ENCODE data around the gene APLP2.
"Not testable (repeated sequence)": the region's sequence is repeated elsewhere in the genome, so short reads cannot be mapped to it uniquely, and the experiment has no call there.

The APLP2 gene

DNA sequence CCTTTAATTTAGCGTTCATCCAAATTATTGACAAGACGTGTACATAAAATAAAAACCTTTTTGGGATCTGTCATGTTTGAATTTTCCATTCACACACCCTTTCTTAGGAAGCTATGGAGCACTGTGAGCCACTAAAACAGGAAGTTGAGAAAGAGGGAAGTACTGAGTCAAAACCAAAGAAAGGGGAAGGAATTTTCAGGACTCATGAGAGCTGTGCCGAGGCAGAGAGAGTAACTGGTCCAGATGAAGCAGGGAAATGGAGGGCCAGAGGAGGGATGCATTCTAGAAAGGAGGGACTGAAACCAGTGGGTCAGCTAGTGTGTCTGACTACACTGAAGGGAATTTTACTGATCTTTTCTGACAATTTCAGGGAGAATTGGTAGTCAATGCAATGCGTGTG, 24.9 kb downstream of the APLP2 start:
- DNase-seq = no peak

DNA sequence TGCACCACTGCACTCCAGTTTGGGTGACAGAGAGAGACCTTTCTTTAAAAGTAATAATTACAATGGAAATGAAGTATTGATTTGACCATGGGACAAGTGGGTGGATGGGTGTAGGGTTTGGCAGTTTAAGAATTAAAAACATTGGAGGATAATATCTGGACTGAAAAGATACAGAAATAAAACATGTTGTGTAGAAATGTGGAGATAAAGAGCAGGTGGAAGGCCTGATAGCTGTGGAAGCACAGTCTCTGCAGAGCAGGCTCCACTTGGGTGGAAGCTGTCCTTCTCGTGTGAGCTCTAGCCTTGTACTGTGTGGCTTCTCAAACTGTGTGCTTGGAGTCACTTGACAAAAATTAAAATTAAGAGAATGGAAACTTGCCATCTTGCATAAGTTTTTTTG, 25.6 kb downstream of the APLP2 start:
- DNase-seq = no peak

DNA sequence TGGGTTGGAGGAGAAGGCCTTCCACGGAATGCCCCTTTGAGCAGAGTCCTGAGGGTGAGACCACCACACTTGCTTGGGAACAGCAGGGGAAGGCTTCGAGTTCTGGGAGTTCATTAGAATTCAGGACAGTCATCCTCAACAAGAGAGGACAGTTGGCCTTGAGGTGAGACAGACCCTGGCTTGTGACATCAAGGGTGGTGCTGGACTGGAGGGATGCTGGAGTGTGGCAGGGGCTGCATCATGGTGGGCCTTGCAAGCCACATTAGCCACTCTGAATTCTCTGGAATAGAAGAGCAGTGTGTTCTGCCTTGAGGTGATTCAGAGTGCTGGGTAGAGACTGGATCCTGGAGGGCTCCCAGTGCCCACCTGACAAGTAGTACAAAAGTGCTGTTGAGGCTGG, 26.3 kb downstream of the APLP2 start:
- no peak for DNase-seq

DNA sequence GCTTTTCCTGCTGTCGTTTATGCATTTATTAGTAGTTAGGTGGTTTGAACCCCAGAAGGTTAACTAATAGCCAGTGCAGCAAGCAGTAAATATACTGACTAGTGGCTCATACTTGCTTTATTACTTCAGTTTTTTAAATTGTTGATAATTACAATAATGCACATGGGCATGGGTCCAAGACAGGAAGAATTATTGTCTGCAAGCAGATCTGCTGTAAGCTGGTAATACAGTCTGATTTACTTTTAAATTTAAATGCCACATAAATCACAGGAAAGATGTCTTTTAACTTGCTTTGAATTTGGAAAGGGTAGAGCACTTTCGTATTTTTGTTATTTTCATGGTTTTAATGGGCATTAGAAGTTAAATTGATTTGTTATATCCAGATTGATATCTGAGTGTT, 27.1 kb downstream of the APLP2 start:
- no peak for DNase-seq

DNA sequence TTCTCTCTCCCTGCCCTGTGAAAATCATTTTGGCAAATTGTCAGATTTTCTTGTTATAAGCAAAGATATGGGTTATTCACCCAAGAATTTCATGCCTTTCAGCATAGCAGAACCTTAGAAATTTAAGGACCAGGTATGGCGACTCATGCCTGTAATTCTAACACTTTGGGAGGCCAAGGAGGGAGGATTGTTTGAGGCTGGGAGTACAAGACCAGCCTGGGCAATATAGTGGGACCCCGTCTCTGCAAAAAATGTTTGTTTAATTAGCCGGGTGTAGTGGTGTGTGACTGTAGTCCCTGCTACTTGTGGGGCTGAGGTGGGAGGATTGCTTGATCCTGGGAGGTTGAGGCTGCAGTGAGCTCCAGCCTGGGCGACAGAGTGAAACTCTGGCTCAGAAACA, 27.6 kb downstream of the APLP2 start:
- DNase-seq = no peak

DNA sequence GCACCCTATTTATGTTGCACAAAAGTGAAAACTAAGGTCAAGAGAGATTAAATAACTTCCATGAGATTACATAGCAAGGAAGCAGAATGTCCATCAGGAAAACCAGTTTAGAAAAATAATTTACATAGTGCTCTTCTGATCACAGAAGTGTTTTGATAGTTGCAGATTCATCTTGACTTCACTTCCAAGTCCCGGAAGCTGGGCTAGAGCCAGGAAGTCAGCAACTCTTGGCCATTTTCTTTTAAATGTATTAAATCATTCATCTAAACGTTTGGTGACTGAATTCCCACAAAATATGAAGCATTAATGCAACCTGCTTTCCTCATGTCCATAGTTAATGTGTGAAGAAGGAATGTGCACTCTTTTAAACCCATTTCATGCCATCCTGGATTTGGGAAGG, 29.7 kb downstream of the APLP2 start:
- no peak for DNase-seq

DNA sequence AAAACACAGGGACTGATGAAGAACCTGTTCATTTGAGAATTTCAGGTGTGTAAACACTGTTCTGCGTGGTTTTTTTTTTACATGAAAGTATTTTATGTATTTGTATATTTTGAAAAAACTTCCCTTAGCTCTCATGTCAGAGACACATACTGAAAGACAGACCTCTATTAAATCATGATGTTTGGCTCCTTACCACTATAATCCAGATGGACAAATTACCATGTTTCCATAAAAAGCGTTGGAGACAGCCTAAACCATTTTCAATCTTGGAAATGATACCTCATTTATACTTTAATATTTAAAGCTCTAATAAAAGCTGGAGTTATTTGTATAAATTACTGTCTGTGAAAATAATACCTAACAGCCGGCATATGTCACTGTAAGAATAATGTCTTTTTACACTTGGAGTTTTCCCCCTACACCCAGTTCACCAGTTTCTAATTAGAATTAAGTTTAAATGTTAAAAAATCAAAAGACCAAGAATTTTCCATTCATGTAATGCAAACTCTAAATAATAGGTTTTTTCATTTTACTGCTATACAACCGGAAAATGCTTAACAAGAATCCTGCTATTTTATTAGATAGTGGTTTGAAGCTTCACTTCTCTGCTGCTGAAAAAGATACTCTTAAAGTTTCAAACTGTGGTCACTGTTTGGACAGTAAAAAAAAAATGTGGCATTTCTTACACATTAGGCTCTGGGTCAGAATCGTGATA, 30.8 kb downstream of the APLP2 start:
- DNase-seq = no peak

DNA sequence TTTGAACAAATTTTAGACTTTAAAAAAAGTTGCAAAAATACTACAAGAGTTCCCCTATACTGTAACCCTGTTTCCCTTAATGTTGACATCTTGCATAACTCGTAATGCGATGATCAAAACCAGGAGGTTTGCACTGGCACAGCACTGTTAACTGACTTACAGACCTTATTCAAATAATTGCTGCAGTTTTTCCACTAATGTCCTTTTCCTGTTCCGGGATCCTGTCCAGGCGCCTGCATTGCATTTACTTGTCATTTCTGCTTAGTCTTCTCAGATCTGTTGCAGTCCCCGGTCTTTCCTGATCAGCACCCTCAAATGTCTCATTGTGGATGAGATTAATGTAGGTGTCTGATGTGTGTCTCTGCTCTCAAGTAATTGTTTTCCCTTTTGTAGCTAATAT, 32.0 kb downstream of the APLP2 start:
- DNase-seq = no peak

DNA sequence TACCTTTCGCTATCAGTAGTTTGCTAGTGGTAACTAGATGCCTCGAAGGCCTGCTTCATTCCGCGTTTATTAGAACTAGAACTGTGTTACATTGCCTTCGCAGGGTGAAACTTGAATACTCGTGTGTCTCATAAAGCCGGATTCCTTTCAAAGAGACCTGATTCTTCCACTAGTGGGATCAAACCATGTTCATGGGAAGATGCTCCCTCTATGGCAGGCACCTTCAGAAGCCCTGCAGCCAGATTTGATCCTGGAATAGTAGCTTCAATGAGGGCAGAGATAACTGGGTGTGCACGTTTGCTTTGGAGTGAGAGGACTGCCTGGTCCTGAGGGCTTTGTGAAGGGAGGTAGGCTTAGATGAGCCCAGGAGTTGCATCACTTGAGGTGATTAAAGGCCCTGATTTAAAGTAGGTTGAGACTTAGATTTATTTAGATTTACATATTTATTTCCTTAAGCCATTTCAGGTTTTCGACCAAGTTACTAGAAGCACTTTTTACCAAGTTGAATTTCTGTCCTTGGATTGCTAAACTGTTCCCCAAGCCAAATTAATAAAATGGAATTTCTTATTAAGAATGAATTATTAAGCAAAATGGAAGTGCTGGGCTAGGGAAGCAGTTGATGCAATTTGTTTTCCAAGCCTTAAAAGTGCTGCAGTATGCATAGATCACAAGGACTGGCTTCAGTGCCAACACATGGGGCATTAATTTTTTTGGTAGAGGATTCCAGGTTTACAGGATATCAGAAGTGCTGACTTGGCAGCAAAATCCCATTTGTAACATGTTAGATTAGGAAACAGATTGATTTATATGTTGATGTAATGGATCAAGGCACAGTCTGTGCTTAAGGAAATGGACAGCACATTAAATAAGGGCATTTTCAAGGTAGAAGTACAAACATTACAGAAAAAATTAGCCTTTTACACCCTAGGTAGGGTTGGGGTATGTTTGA, 32.9 kb downstream of the APLP2 start:
- DNase-seq = no peak

DNA sequence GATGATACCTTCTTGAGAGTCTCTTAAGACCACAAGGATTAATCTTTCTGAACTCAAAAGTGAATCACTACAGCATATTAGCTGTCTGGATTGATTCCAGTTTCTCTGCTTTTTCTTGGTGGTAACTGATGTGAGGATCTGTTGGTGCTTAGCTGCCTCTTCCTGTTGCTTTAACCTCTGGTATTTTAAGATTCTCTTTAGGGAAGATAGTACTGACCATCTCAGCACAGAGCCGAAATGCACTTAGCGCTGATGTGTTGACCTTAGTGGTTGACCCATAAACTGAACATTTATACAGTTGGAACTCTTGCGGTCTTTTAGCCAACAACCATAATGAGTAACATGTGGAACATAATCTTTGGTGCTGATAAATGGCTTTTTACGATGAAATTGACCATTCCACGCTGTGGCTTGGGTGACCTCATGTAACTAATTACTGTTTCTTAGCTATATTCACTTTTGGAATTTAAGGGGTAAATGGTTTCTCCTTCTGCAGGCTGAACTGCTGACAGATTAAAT, 33.7 kb downstream of the APLP2 start:
- no peak for DNase-seq

DNA sequence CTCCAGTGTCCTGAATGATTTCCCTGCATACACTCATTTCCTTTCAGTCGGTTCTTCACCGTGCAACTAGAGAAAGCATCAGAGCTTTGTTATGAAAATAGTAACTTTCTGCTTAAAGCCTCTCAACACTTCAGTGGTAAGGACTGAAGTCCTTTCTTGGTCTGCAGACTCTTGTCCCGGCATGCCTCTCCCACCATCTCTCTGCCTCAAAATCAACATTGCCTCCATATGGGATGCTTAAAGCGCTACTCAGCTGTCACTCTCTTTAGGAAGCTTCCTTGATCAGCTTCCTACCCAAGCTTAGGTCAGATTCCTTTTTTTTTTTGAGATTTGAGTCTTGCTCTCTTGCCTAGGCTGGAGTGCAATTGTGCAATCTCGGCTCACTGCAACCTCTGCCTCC, 36.7 kb downstream of the APLP2 start:
- no peak for DNase-seq

DNA sequence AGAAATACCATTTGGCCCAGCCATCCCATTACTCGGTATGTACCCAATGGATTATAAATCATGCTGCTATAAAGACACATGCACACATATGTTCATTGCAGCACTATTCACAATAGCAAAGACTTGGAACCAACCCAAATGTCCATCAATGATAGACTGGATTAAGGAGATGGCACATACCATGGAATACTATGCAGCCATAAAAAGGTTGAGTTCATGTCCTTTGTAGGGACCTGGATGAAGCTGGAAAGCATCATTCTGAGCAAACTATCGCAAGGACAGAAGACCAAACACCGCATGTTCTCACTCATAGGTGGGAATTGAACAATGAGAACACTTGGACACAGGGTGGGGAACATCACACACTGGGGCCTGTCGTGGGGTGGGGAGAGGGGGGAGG, 39.0 kb downstream of the APLP2 start:
- DNase-seq = not testable (repeated sequence)

DNA sequence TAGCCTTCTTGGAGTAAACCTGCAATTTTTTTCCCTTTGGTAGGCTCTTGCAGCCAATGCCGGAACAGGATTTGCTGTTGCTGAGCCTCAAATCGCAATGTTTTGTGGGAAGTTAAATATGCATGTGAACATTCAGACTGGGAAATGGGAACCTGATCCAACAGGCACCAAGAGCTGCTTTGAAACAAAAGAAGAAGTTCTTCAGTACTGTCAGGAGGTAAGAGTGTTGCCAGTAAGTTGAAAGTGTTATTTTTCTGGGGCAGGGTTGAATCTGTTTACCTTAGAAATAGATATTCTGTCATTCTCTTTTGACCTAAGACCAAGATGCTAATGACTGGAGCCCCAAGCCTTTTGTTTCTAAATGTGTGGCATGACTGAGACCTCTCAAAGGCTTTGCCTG, 39.7 kb downstream of the APLP2 start:
- no peak for DNase-seq

DNA sequence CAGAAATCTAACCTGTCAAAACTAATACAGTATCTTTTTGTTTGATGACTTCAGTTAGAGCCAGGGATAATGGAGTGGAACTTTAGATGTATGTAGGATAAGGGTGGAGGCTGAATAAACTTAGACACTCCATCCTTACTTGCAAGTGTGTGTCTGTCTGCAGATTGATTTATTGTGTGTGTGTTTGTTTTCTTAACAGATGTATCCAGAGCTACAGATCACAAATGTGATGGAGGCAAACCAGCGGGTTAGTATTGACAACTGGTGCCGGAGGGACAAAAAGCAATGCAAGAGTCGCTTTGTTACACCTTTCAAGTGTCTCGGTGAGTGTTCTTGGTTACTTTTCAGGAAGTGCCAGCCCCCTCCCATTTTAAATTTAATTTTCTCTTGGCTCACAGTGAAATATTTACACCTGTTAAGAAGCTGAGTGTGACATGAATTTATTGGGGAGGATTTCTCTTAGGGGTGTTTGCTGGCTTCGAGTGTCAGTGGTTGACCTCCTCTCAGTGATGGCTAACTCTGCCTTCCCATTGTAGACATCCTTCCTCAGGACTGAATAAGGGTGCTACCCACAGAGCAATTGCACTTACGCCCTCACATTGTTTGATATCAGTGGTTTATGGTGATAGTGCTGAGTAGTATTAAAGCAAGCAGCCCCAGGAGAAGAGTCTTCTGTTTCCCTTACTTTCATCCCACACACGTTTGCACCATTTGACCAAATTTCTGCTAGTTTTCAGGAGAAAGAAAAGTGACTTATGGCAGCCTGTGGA, 40.8 kb downstream of the APLP2 start:
- no peak for DNase-seq

DNA sequence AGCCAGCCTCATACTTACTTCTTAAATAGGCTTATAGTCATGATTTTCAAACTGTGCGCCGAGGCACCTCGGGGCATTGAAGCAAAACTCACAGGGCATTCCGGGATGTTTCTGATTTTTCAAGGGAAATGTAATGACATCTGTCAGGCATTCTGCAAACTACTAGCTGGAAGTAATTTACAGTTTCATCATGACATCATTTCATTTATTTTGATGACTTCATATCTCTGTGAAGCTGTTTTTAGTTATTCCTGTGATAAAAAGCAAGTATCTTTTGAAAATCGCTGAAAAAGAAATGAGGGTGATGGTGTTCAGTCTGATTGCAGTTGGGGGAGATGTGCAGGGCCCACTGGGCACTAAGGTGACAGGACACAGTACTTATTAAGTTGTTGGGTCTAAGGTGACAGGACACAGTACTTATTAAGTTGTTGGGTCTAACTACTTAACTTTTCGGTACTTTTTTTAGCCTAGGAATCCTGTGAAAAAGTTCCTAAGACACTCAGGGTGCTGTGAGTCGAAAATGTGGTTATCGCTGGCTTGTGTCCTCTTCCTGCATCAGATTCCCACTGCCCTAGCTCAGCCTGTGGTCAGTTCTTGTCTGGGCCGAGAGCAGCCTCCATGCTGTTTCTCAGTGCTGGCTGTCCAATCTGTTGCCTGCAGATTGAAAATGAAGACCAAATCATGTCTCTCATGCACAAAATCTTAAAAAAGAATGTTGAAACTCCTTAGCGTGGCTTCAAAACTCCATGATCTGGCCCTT, 42.6 kb downstream of the APLP2 start:
- DNase-seq = no peak

DNA sequence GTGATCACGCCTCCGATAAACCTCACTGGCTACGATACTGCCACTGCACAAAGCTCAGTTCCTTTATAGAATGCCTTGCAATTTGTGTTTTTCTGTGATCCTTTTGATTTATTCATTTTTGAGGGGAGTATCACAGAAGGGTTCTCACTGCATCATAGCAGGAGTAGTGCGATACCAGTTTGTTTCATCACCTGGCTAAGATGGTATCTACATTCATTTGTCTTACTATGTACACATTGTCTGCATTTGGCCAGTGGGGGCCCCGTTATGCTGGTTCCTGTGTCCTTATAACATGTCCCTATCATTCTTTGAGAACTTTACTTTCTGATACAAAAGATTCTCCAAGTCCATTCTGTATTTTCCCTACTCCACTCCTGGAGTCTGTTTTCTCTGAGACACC, 44.6 kb downstream of the APLP2 start:
- DNase-seq = no peak

DNA sequence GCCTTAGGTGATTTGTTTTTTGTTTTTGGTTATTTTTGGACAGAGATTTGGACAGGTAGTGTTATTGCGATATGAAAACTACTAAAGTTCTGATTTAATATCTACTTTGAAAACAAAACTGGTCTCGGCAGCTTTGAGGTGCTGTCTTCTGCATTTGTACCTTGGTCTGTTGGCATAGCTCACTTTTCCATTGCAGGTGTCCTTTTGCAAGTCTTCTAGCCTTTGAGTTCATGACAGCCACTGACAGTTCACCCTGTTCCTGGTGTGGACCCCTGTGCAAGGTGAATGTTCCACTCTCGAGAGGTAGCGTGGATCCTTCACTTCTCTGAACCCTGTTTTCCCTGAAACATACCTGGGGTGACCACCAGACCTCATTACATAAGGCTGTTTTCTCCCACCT, 45.0 kb downstream of the APLP2 start:
- no peak for DNase-seq

DNA sequence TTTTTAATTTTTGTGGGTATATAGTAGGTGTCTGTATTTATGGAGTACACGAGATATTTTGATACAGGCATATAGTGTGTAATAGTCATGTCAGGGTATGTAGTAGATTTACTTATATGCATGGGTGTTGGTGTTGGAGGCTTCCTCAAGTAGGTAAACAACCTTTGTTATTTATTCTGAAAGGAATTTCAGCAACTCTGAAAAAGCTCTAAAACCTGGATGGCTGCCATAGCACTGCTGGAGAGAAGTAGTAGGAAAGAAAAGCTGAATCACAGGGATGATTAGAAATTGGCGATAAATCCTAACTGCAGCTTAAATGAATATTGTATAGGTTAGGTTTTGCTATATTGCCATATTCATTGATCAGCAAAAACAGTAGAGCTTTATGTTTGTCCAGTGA, 45.5 kb downstream of the APLP2 start:
- no peak for DNase-seq

DNA sequence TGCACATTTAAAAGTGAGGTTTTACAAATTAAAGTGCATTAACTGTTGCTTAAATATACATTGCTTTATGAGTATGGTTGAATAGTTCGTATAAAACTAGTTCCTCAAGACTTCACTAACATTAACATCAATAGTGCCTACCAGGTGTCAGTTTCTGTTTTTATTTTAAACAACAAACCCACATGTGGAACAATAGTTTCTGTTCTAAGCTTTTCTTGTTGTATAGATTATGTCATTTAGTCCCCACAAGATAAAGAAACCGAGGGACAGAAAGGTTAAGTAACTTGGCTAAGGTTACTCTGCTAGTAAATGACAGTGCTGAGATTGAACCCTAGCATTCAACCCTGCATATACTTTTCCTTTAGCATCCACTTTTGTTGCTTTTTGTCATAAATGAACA, 48.5 kb downstream of the APLP2 start:
- peak; percentile 48 for DNase-seq

DNA sequence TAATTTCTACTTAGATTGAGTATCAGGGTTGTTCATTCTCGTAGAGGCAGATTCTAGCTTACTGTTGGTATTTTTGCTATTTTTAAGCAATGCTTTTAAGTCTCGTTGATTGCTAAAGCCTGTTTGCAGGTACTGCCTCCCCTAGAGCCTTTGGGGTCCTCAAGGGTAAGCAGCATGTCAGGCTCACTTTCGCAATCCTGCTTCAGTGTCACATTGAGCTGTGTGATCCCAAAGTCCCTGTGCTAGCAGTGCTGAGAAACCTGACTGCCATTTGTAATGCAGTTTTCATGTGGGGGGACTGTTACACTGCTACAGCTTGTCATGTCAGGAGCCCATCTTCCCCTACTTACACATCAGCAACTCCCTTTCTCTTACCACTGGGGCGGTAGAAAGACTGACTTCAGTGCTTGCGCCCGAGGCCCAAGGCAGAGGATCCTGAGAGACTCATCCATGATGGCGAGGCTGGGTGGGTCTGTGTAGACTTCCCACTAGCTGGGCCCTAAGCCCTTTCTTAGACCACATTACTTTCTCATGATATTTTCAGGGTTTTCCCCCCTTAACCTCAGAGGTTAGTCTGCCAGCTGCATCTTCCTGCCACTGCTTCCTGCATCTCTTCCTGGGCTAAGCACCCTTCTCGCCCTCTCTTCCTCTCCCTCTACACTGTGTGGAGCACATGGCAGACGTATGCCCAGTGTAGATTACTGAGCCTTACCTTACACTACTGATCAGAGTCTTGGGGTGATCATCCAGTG, 49.1 kb downstream of the APLP2 start:
- DNase-seq = peak; percentile 61

DNA sequence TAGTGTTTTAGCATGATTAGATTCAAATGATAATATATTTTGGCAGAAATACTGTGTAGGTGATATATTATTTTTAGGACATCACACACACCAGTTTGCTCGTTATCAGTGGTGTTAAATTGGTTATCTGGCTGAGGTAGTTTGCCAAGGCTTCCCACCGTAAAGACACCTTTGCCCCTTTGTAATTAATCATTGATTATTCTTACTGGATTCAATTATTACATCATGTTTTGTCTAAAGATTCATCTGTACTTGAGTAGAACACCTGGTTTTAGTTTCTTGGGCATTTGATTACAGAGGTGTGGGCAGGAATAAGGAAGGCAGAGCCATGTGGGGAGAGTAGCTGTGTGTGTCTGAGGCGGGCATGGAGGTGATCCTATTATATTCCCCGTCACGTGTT, 50.4 kb downstream of the APLP2 start:
- DNase-seq = no peak

DNA sequence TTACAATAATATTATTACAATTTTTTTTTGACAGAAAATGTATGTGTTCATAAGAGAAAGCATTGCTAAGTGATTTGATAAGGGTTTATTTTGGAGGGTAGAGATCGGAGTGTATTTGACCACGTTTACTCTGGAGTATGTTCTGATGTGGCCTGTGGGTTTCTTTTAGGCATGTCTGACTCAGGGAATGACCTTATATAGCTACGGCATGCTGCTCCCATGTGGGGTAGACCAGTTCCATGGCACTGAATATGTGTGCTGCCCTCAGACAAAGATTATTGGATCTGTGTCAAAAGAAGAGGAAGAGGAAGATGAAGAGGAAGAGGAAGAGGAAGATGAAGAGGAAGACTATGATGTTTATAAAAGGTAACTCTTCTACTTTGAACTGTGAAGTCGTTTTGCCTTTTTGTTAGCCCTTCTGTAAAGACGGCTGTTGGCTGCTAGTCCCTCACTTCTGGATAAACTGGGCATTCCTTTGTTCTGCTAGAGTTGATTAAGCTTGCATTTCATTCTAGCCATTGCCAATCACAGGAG, 51.8 kb downstream of the APLP2 start:
- DNase-seq = peak; percentile 39
